H9 (cell line): ENCODE data around the gene IMPDH2. TPM values are rescaled to one million over a fixed set of nuclear protein-coding genes. Genes with fewer than 3 reads are reported as not detected.

Source experiments
- DNase-seq: peaks from one replicate; pipeline ENCODE4 v3.0.0-alpha.2; 2017
- H2AFZ ChIP-seq: one replicate; pipeline ENCODE4 v1.6.1; 2013; ENCODE audit warnings: mild to moderate bottlenecking, low read length, control low read depth, moderate library complexity
- H2AK5ac ChIP-seq: 2 replicates; pipeline ENCODE4 v1.6.1; 2013; ENCODE audit warnings: low read length, control low read depth, mixed read lengths; ENCODE audit not compliant: insufficient read length
- H2BK120ac ChIP-seq: one replicate; pipeline ENCODE4 v1.6.1; 2013; ENCODE audit warnings: low read depth, mild to moderate bottlenecking, low read length, control low read depth, inconsistent platforms; ENCODE audit not compliant: poor library complexity, severe bottlenecking
- H2BK12ac ChIP-seq: 2 replicates; pipeline ENCODE4 v1.6.1; 2013; ENCODE audit warnings: low read length, control low read depth, mixed read lengths, low read depth; ENCODE audit not compliant: insufficient read length
- H2BK15ac ChIP-seq: 2 replicates; pipeline ENCODE4 v1.6.1; 2013; ENCODE audit warnings: low read depth, low read length, control low read depth
- H2BK20ac ChIP-seq: one replicate; pipeline ENCODE4 v1.6.1; 2013; ENCODE audit warnings: low read depth, mild to moderate bottlenecking, low read length, control low read depth, inconsistent platforms; ENCODE audit not compliant: poor library complexity, severe bottlenecking
- H2BK5ac ChIP-seq: 2 replicates; pipeline ENCODE4 v1.6.1; 2013; ENCODE audit warnings: low read length, control low read depth, mixed read lengths; ENCODE audit not compliant: insufficient read length
- H3K14ac ChIP-seq: 2 replicates; pipeline ENCODE4 v1.6.1; 2013; ENCODE audit warnings: low read length, control low read depth; ENCODE audit not compliant: insufficient read depth
- H3K18ac ChIP-seq: 2 replicates; pipeline ENCODE4 v1.6.1; 2013; ENCODE audit warnings: low read depth, mild to moderate bottlenecking, mixed read lengths, low read length, control low read depth; ENCODE audit not compliant: insufficient read length
- H3K23ac ChIP-seq: 2 replicates; pipeline ENCODE4 v1.6.1; 2013; ENCODE audit warnings: low read length, control low read depth, mixed read lengths, low read depth; ENCODE audit not compliant: insufficient read length
- H3K23me2 ChIP-seq: 2 replicates; pipeline ENCODE4 v1.6.1; 2013; ENCODE audit warnings: low read depth, mild to moderate bottlenecking, mixed read lengths, low read length, control low read depth; ENCODE audit not compliant: insufficient read length, poor library complexity, severe bottlenecking
- H3K27ac ChIP-seq: 2 replicates; pipeline ENCODE4 v1.5.1; 2013; ENCODE audit warnings: low read length, control low read depth, mixed read lengths, low read depth; ENCODE audit not compliant: insufficient read length
- H3K27me3 ChIP-seq: 2 replicates; pipeline ENCODE4 v1.6.1; 2013; ENCODE audit warnings: low read length, control low read depth, inconsistent platforms; ENCODE audit not compliant: insufficient read depth
- H3K4ac ChIP-seq: 2 replicates; pipeline ENCODE4 v1.6.1; 2013; ENCODE audit warnings: low read depth, mild to moderate bottlenecking, control low read depth, inconsistent platforms, low read length, moderate library complexity
- H3K4me1 ChIP-seq: 2 replicates; pipeline ENCODE4 v1.6.1; 2013; ENCODE audit warnings: low read length, control low read depth, inconsistent platforms; ENCODE audit not compliant: insufficient read depth
- H3K4me2 ChIP-seq: 2 replicates; pipeline ENCODE4 v1.6.1; 2013; ENCODE audit warnings: low read length, control low read depth, mixed read lengths; ENCODE audit not compliant: insufficient read length, insufficient read depth
- H3K56ac ChIP-seq: 2 replicates; pipeline ENCODE4 v1.6.1; 2013; ENCODE audit warnings: low read depth, mild to moderate bottlenecking, mixed read lengths, low read length, control low read depth; ENCODE audit not compliant: insufficient read length
- H3K79me1 ChIP-seq: 2 replicates; pipeline ENCODE4 v1.6.1; 2013; ENCODE audit warnings: low read depth, mild to moderate bottlenecking, moderate library complexity, low read length, control low read depth, inconsistent platforms; ENCODE audit not compliant: insufficient read depth, poor library complexity, severe bottlenecking
- H3K79me2 ChIP-seq: 2 replicates; pipeline ENCODE4 v1.6.1; 2013; ENCODE audit warnings: low read length, control low read depth, inconsistent platforms; ENCODE audit not compliant: insufficient read depth
- H3K9ac ChIP-seq: 2 replicates; pipeline ENCODE4 v1.6.1; 2013; ENCODE audit warnings: low read length, control low read depth, mixed read lengths; ENCODE audit not compliant: insufficient read length; ENCODE audit errors: extremely low read depth
- H3K9me3 ChIP-seq: one replicate; pipeline ENCODE4 v1.6.1; 2013; ENCODE audit warnings: low read depth, low read length, inconsistent platforms; ENCODE audit not compliant: control insufficient read depth
- H3T11ph ChIP-seq: one replicate; pipeline ENCODE4 v1.6.1; 2013; ENCODE audit warnings: mild to moderate bottlenecking, low read length, control low read depth, inconsistent platforms
- H4K20me1 ChIP-seq: one replicate; pipeline ENCODE4 v1.6.1; 2013; ENCODE audit not compliant: control insufficient read depth, insufficient read length, insufficient read depth
- H4K5ac ChIP-seq: 2 replicates; pipeline ENCODE4 v1.6.1; 2013; ENCODE audit warnings: low read depth, mild to moderate bottlenecking, mixed read lengths, low read length, control low read depth; ENCODE audit not compliant: insufficient read length
- H4K8ac ChIP-seq: replicated peaks from 2 replicates; pipeline ENCODE4 v1.6.1; 2013; ENCODE audit warnings: low read length, control low read depth, mixed read lengths, low read depth; ENCODE audit not compliant: insufficient read length
- H4K91ac ChIP-seq: 2 replicates; pipeline ENCODE4 v1.6.1; 2013; ENCODE audit warnings: low read depth, mild to moderate bottlenecking, moderate library complexity, mixed read lengths, low read length, control low read depth; ENCODE audit not compliant: insufficient read length
- H3K27ac Mint-ChIP-seq, 3 experiments: 2 replicates in 2 of 3; 3 replicates in 1 of 3; pipeline ENCODE4 v1.8.0; 2020 to 2021; ENCODE audit warnings: mixed read lengths in 3 of 3, mild to moderate bottlenecking in 1 of 3, moderate library complexity in 1 of 3
- H3K27me3 Mint-ChIP-seq: 2 replicates; pipeline ENCODE4 v1.8.0; 2021; ENCODE audit warnings: low read depth, mild to moderate bottlenecking, moderate library complexity, mixed read lengths
- H3K36me3 Mint-ChIP-seq, 3 experiments: 2 replicates in 2 of 3; 3 replicates in 1 of 3; pipeline ENCODE4 v1.8.0; 2020 to 2021; ENCODE audit warnings: low read depth in 3 of 3, mixed read lengths in 3 of 3; ENCODE audit not compliant: insufficient read depth in 1 of 3
- H3K4me1 Mint-ChIP-seq, 2 experiments: 2 replicates each; pipeline ENCODE4 v1.8.0; 2020; ENCODE audit warnings: mixed read lengths in 2 of 2
- H3K4me3 Mint-ChIP-seq, 2 experiments: 2 replicates in 1 of 2; 3 replicates in 1 of 2; pipeline ENCODE4 v1.8.0; 2020 to 2021; ENCODE audit warnings: mild to moderate bottlenecking in 2 of 2, mixed read lengths in 2 of 2, moderate library complexity in 1 of 2
- H3K9me3 Mint-ChIP-seq, 2 experiments: 2 replicates in 1 of 2; 3 replicates in 1 of 2; pipeline ENCODE4 v1.8.0; 2020; ENCODE audit warnings: mild to moderate bottlenecking in 2 of 2, mixed read lengths in 2 of 2, moderate library complexity in 1 of 2
- WGBS: extraction: QIAGEN DNeasy Blood & Tissue Kit; methylation state at CpG from one replicate; pipeline ENCODE4 v1.1.7; 2013; ENCODE audit warnings: missing lambda C conversion rate, low lambda C conversion rate, mixed read lengths; ENCODE audit not compliant: insufficient read length; ENCODE audit errors: extremely low coverage; 5-methylcytosine and 5-hydroxymethylcytosine counted together
- total RNA-seq: library from RNA; stranded (reverse); gene quantifications from 2 replicates; pipeline ENCODE4 v1.2.1, GENCODE V29; 2021
- TF ChIP-seq, protein P1 (sequence below): fragments of 200-600 bp; sonication (generic); conservative IDR thresholded peaks from 3 replicates; pipeline ENCODE4 v1.8.0; 2021; ENCODE audit warnings: antibody characterized with exemption, mild to moderate bottlenecking

IMPDH2 gene
- total RNA-seq, 1 experiment from 2014 or later, result 408 TPM

DNA sequence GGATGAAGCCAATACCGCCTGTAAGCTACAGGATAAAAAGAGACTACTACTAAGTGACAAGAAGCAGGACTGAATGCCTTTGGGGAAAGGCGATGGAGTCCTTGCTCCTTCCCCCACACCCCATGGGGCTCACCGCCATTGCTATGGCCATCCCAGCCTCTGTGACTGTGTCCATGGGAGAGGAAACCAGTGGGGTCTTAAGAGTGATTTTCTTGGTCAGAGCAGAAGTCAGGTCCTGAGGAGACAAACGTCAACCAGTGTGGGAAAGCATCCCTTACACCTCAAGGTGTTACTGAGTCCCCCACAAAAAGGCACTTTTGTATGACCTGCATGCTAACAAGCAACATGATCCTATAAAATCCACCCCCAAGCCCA, 913 bp downstream of the IMPDH2 start:
- Histone ChIP-seq H4K5ac (no peak overlapping the region), H3K23ac (no peak overlapping the region), H2BK12ac (no peak overlapping the region), H2BK20ac (no peak overlapping the region), H4K91ac (no peak overlapping the region), H3K27ac (no peak overlapping the region), H3K4me1 (no peaks in the 10 kb centered on the region), H3K4me2 (peak overlapping the region; percentile 81), H3K23me2 (peaks cover 3% of the 10 kb centered on the region), H3K9me3 (no peaks in the 10 kb centered on the region), H3T11ph (no peak overlapping the region), H3K4ac (no peak overlapping the region), H3K79me1 (no peaks in the 10 kb centered on the region), H3K56ac (no peak overlapping the region), H2AFZ (no peak overlapping the region), H3K18ac (no peak overlapping the region), H2BK5ac (no peak overlapping the region), H3K79me2 (no peaks in the 10 kb centered on the region), H3K9ac (peak overlapping the region; percentile 76), H2BK120ac (no peak overlapping the region), H3K14ac (no peak overlapping the region), H2BK15ac (no peak overlapping the region), H2AK5ac (no peak overlapping the region), H4K8ac (no peak overlapping the region), H3K27me3 (no peaks in the 10 kb centered on the region), H4K20me1 (peaks cover 7% of the 10 kb centered on the region)
- no peak for DNase-seq
- TF ChIP-seq, protein P1, sequence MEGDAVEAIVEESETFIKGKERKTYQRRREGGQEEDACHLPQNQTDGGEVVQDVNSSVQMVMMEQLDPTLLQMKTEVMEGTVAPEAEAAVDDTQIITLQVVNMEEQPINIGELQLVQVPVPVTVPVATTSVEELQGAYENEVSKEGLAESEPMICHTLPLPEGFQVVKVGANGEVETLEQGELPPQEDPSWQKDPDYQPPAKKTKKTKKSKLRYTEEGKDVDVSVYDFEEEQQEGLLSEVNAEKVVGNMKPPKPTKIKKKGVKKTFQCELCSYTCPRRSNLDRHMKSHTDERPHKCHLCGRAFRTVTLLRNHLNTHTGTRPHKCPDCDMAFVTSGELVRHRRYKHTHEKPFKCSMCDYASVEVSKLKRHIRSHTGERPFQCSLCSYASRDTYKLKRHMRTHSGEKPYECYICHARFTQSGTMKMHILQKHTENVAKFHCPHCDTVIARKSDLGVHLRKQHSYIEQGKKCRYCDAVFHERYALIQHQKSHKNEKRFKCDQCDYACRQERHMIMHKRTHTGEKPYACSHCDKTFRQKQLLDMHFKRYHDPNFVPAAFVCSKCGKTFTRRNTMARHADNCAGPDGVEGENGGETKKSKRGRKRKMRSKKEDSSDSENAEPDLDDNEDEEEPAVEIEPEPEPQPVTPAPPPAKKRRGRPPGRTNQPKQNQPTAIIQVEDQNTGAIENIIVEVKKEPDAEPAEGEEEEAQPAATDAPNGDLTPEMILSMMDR, result no peak
- no peaks in the 10 kb centered on the region for H3K9me3 Mint-ChIP-seq
- H3K27me3 Mint-ChIP-seq, result no peaks in the 10 kb centered on the region; the same call in none of the 2 replicates
- no CpG with 5 or more reads among the region's 4 CpGs for WGBS
- H3K4me3 Mint-ChIP-seq, result peak overlapping the region; percentile 90 to 96
- H3K36me3 Mint-ChIP-seq, result peaks cover 66 to 95% (median 75%) of the 10 kb centered on the region in 3 experiments
- H3K4me1 Mint-ChIP-seq, result peaks cover 14 to 21% of the 10 kb centered on the region in 2 experiments
- H3K27ac Mint-ChIP-seq, result peak overlapping the region in 2 of 3 experiments; percentile 74 to 99; a peak in 4 of 7 replicates
